NB4 (cell line): ENCODE results near the gene PDE4D.

ENCODE experiments used
- DNase-seq: peaks from one replicate; pipeline ENCODE4 v3.0.0; 2010; ENCODE audit warnings: low read depth
- H3K4me3 ChIP-seq: one replicate; pipeline ENCODE4 v1.5.1; 2011; ENCODE audit warnings: mild to moderate bottlenecking, low read depth, low read length, moderate library complexity
- CTCF ChIP-seq: IDR thresholded peaks from one replicate; pipeline ENCODE4 v1.5.1; 2012; ENCODE audit warnings: low read depth, low read length
- MYC ChIP-seq: IDR thresholded peaks from 2 replicates; pipeline ENCODE4 v1.6.1; 2011; ENCODE audit warnings: low read depth, low read length
- POLR2A ChIP-seq: IDR thresholded peaks from 2 replicates; pipeline ENCODE4 v1.6.1; 2011; ENCODE audit warnings: mild to moderate bottlenecking; ENCODE audit not compliant: insufficient read length; ENCODE audit errors: extremely low read depth
- TF ChIP-seq, protein P1 (sequence below): IDR thresholded peaks from 2 replicates; pipeline ENCODE4 v1.6.1; 2011; ENCODE audit warnings: low read depth, low read length

The PDE4D gene

GRCh38 chr5:59187857-59188256 is 705.7 kb downstream of the PDE4D start:
- no peak overlapping the region for H3K4me3 ChIP-seq
- TF ChIP-seq, protein P1, sequence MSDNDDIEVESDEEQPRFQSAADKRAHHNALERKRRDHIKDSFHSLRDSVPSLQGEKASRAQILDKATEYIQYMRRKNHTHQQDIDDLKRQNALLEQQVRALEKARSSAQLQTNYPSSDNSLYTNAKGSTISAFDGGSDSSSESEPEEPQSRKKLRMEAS = no peak
- TF ChIP-seq CTCF = no peak
- no peak for TF ChIP-seq MYC
- no peak for TF ChIP-seq POLR2A
- no peak for DNase-seq

GRCh38 chr5:59186623-59187022 is 706.9 kb downstream of the PDE4D start:
- H3K4me3 ChIP-seq = no peak overlapping the region
- TF ChIP-seq MYC (no peak), CTCF (no peak), POLR2A (no peak)
- TF ChIP-seq, protein P1 = no peak
- no peak for DNase-seq

DNA sequence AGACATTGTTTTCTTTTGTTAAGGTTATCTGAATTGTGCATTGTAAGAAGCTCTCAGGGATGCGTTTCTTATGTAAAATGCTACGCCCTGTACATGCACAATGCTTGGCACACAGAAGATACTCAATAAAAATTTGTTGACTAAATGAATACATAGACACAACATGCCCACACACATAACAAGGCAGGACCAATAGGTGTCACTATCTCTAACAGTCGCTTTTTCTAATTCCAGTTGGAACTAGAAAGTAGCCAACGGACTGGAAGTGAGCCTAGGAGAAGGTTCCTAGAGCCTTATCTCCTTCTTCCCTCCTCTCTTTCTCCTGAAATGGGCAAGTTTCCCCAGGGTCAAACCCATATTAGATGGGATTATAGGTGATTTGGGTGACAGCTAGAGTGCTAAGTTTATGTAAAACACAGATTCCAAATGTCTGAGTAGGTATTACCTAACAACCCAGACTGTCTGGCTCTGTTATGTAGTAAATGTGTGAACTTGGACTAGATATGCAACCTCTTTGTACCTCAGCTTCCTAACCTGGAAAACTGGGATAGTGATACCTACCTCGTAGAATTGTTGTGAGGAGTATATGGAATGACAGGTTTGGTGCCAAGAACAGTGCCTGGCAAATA is 707.7 kb downstream of the PDE4D start:
- H3K4me3 ChIP-seq = no peak overlapping the region
- no peak for TF ChIP-seq POLR2A
- TF ChIP-seq, protein P1 = no peak
- no peak for TF ChIP-seq CTCF
- no peak for TF ChIP-seq MYC
- no peak for DNase-seq

DNA sequence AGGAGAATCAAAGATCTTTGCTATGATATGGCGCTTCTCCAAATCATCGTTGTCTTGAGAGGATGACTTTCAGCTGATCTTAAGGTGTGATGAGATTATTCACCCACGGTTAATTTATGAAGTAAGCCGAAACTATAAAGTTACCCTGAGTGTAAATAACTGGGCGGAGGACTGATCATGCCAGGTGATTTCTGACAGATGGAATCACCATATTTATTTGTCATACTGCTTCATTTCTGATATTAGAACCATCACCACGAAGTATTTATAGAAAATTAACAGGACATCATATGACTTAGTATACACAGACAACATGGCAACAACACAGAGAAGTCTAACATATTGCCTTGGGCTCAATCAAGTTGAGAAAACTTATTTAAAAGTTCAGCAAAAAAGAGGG is 708.8 kb downstream of the PDE4D start:
- no peak for TF ChIP-seq MYC
- TF ChIP-seq, protein P1 = no peak
- no peak for TF ChIP-seq CTCF
- no peak for TF ChIP-seq POLR2A
- no peak for DNase-seq
- no peak overlapping the region for H3K4me3 ChIP-seq

DNA sequence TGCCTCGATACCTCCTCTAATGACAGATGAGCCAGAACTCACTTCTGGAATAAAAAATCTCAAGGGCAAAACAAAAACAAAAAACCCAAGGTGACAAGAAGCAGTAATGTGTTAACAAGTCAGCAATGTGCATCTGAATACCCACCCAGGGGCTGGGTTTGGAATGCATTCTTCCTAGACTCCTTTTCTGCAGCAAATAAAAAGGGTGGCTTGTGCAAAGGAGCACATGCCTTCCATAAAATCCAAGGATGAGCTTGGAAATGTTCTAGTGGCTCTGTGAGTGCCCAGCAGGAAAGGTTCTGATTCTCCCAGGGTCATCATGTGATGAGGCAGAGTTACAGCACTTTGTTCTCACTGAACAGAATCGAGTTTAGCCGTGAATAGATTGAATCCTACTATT is 710.8 kb downstream of the PDE4D start:
- H3K4me3 ChIP-seq = no peak overlapping the region
- TF ChIP-seq CTCF (no peak), MYC (no peak), POLR2A (no peak)
- TF ChIP-seq, protein P1 = no peak
- no peak for DNase-seq

DNA sequence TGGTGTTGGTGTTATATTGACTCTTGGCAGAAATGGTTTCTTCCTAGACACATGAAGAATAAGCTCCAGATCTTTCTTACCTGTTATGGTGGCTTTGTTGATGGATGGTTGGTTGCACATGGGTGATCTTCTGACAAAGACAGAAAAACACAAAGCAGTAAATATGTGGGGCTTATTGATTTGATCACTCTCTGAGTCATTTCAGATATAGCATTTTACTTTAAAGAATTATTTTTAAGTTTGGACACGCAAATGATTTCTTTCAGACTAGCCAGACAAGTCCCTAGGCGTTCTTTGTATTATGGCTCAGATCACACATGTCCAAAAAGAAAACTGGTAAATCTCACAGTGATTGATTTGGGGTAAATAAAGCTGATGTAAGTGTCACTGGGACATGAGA is 713.0 kb downstream of the PDE4D start:
- DNase-seq = no peak
- no peak for TF ChIP-seq POLR2A
- H3K4me3 ChIP-seq = no peak overlapping the region
